UCSD-AML1 (cell line): ENCODE data around the gene POLR3B.

ENCODE experiments used
- DNase-seq: peaks from one replicate; lab custom pipeline; 2025; ENCODE audit not compliant: unreplicated experiment; lab: John Stamatoyannopoulos, UW

Gene POLR3B

DNA sequence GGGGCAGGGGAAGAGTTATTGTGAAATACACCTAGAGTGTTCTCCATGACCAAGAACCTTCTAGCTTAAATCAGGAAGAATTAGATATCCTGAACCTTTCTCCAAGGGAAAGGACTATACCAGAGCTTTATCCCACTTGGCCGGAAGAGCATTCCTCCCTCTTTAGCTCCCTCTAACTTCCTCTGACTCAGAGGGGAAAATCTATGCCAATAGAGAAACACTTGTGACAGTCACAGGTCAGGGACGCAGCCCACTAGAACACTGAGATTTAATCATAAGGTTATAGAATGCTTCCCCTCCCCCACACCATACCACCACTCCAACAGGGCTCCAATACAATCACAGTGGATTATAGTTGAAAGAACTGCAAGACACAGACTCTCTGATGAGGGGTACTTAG, 169.8 kb downstream of the POLR3B start:
- no peak for DNase-seq

DNA sequence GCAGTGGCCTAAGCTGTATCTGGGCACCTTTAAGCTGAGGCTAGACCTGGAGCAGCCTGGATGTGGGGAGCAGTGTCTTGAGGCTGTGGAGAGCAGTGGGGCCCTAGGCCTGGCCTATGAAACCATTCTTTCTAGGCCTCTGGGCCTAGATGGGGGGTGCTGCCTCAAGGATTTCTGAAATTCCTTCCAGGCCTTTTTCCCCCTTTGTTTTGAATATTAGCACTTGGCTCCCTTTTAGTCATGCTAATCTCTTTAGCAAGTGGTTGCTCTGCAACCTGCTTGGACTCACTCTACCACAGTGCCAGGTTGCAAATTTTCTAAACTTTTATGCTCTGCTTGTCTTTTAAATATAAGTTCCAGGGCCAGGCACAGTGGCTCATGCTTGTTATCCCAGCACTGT, 183.7 kb downstream of the POLR3B start:
- no peak for DNase-seq

DNA sequence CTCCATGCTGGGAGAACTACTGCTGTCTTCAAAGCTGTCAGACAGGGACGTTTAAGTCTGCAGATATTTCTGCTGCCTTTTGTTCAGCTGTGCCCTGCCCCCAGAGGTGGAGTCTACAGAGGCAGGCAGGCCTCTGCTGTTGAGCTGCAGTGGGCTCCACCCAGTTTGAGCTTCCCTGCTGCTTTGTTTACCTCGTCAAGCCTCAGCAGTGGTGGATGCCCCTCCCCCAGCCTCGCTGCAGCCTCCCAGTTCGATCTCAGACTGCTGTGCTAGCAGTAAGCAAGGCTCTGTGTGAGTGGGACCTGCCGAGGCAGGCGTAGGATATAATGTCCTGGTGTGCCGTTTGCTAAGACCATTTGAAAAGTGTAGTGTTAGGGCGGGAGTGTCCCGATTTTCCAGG, 193.9 kb downstream of the POLR3B start:
- no peak for DNase-seq

DNA sequence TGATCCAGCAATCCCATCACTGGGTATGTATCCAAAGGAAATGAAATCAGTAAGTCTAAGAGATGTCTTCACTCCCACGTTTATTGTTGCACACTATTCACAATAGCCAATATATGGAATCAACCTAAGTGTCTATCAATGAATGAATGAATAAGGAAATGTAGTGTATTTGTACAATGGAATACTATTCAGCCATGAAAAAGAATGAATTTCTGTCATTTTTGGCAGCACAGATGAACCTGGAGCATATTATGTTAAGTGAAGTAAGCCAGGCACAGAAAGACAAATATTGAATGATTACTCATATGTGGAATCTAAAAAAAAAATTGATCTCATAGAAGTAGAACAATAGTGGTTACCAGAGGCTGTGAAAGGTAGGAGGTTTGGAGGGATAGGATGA, 194.7 kb downstream of the POLR3B start:
- no peak for DNase-seq
